Measurements from ENCODE around the gene ACAD10. TPM values are rescaled to one million over a fixed set of nuclear protein-coding genes. Genes with fewer than 3 reads are reported as not detected.

Gene ACAD10
- total RNA-seq, 1 experiment from 2014 or later: 30.8 TPM

DNA sequence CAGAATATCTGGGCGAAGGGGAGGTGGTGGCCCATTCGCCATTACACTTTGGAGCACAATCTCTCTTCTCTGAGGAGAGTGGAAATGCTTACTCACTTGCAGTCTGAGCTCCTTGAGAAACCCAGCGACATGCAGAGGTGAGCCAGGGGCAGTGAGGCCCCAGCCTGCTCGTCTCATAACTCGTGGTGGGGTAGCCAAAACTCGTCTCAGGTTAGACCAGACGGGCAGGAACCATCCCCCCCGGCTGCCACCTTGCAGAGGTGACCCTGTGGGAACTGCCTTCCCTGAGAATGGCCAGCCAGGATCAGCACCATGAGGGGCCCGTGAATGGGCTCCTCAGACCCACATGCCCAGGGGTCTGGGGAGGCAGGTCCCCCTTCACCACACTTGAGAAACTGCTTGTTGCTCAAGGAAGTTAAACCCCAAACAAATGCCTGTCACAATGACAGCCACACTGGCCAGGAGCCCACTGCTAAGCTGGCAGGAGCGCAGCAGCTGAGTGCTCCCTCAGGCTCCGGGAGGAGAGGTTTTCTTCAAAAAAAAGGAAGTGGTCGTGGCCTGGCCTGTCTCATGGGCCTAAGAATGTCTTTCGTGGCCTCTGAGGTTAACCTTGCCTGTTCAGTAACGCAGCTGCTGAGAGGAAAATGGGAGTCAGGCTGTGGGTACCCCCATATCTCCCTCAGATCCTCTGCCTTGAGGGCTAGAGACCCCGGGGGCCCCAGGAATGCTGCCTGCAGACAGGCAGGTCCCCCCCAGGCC lies 71.7 kb downstream of the ACAD10 start:
- no peak for DNase-seq (ENCODE audit: low read depth, low spot score)

GRCh38 chr12:111758120-111758561 lies 72.3 kb downstream of the ACAD10 start:
- intact Hi-C loops (cut with micrococcal nuclease; ENCODE audit: unreplicated experiment) (no loop called here), in situ Hi-C loops (cut with HindIII; ENCODE audit: low pct_unique_long_range_greater_than_20kb, low sequenced_read_pairs) (no loop called here)
- H3K36me3 ChIP-seq (ENCODE audit: control insufficient read depth, insufficient read depth, low read length): no peaks in the 10 kb centered on the region
- DNase-seq (ENCODE audit: low read depth, low spot score) (no peak), ATAC-seq (no peak)
- no peaks in the 10 kb centered on the region for H3K27me3 ChIP-seq (ENCODE audit: control insufficient read depth, insufficient read depth, low read length)
- ChIA-PET POLR2A (no interaction called here), CTCF (no interaction called here)
- no peak overlapping the region for H3K27ac ChIP-seq (ENCODE audit: low read length)
- H3K9me3 ChIP-seq (ENCODE audit: control insufficient read depth, insufficient read depth, low read depth, low read length): no peaks in the 10 kb centered on the region
- BruUV-seq (replicated peaks): no TSS peak
- H3K4me3 ChIP-seq (ENCODE audit: low read depth in 2 of 2, low read length in 2 of 2): no peak overlapping the region
- no peaks in the 10 kb centered on the region for H3K4me1 ChIP-seq (ENCODE audit: control insufficient read depth, insufficient read depth, low read length)
- TF ChIP-seq SIN3A (IDR thresholded peaks at IDR 0.05; ENCODE audit: borderline replicate concordance, insufficient read depth, low read depth, low read length) (no peak), TCF7L2 (IDR thresholded peaks at IDR 0.05; ENCODE audit: low read depth, low read length) (no peak), POLR2AphosphoS5 (IDR thresholded peaks at IDR 0.05; ENCODE audit: low read depth, low read length) (no peak), REST (IDR thresholded peaks at IDR 0.05; ENCODE audit: insufficient read depth in 1 of 2, low read depth in 2 of 2, low read length in 1 of 2) (no peak)
- TF ChIP-seq, protein P1, sequence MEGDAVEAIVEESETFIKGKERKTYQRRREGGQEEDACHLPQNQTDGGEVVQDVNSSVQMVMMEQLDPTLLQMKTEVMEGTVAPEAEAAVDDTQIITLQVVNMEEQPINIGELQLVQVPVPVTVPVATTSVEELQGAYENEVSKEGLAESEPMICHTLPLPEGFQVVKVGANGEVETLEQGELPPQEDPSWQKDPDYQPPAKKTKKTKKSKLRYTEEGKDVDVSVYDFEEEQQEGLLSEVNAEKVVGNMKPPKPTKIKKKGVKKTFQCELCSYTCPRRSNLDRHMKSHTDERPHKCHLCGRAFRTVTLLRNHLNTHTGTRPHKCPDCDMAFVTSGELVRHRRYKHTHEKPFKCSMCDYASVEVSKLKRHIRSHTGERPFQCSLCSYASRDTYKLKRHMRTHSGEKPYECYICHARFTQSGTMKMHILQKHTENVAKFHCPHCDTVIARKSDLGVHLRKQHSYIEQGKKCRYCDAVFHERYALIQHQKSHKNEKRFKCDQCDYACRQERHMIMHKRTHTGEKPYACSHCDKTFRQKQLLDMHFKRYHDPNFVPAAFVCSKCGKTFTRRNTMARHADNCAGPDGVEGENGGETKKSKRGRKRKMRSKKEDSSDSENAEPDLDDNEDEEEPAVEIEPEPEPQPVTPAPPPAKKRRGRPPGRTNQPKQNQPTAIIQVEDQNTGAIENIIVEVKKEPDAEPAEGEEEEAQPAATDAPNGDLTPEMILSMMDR (IDR thresholded peaks at IDR 0.05): no peak

More for the DNA sequence above, 71.7 kb downstream of the ACAD10 start:
- ChIA-PET POLR2A (no interaction called here), CTCF (no interaction called here)
- BruUV-seq (replicated peaks): no TSS peak
- H3K27ac ChIP-seq (ENCODE audit: low read length): no peak overlapping the region
- H3K9me3 ChIP-seq (ENCODE audit: control insufficient read depth, insufficient read depth, low read depth, low read length): no peaks in the 10 kb centered on the region
- ATAC-seq: no peak
- H3K4me1 ChIP-seq (ENCODE audit: control insufficient read depth, insufficient read depth, low read length): no peaks in the 10 kb centered on the region
- no peaks in the 10 kb centered on the region for H3K27me3 ChIP-seq (ENCODE audit: control insufficient read depth, insufficient read depth, low read length)
- H3K36me3 ChIP-seq (ENCODE audit: control insufficient read depth, insufficient read depth, low read length): no peaks in the 10 kb centered on the region
- intact Hi-C loops (cut with micrococcal nuclease; ENCODE audit: unreplicated experiment): no loop called here
- no peak overlapping the region for H3K4me3 ChIP-seq (ENCODE audit: low read depth in 2 of 2, low read length in 2 of 2)
- TF ChIP-seq TCF7L2 (IDR thresholded peaks at IDR 0.05; ENCODE audit: low read depth, low read length) (no peak), POLR2AphosphoS5 (IDR thresholded peaks at IDR 0.05; ENCODE audit: low read depth, low read length) (no peak), REST (IDR thresholded peaks at IDR 0.05; ENCODE audit: insufficient read depth in 1 of 2, low read depth in 2 of 2, low read length in 1 of 2) (no peak), SIN3A (IDR thresholded peaks at IDR 0.05; ENCODE audit: borderline replicate concordance, insufficient read depth, low read depth, low read length) (no peak)
- TF ChIP-seq, protein P1 (IDR thresholded peaks at IDR 0.05): no peak
- in situ Hi-C loops (cut with HindIII; ENCODE audit: low pct_unique_long_range_greater_than_20kb, low sequenced_read_pairs): no loop called here
